Measurements from ENCODE around the gene NT5DC4.

NT5DC4 gene

DNA sequence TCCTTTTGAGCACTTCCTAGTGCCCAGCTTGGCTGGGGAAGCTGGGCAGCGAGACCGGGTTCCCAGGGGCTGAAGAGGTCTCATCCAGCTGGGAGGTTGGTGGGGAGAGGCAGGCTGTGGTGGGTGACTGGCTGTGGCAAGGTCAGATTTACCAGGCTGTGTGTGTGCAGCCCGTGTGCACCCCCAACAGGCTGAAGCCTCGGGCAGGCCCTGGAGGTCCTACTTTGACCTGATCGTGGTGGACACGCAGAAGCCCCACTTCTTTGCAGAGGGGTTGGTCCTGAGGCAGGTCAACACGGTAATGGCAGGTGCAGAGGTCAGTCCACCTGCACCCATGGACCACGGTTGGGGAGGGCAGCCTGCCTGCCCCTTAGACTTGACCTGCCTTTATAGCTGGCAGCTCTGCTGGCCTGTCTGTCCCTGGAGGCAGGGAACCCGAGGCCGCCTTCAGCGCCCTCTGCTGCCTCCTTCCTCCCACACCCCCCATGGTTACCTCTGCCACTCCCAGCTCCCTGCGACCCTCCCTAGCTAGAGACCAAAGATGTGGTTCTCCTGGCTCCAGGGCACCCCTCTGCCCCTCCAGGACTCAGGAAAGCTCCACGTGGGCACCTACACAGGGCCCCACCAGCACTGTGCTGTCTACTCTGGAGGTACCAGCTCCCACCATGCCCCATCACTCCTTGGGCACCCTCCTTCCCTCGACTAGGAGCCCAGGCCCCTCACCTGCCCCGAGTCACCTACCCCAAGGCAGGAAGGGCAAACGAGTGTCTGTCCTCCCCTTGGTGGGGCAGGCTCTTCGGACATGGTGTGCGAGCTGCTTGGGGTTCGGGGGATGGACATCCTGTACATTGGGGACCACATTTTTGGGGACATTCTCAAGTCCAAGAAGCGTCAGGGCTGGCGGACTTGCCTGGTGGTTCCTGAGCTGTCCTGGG lies 4.0 kb downstream of the NT5DC4 start:
- no peak for DNase-seq

DNA sequence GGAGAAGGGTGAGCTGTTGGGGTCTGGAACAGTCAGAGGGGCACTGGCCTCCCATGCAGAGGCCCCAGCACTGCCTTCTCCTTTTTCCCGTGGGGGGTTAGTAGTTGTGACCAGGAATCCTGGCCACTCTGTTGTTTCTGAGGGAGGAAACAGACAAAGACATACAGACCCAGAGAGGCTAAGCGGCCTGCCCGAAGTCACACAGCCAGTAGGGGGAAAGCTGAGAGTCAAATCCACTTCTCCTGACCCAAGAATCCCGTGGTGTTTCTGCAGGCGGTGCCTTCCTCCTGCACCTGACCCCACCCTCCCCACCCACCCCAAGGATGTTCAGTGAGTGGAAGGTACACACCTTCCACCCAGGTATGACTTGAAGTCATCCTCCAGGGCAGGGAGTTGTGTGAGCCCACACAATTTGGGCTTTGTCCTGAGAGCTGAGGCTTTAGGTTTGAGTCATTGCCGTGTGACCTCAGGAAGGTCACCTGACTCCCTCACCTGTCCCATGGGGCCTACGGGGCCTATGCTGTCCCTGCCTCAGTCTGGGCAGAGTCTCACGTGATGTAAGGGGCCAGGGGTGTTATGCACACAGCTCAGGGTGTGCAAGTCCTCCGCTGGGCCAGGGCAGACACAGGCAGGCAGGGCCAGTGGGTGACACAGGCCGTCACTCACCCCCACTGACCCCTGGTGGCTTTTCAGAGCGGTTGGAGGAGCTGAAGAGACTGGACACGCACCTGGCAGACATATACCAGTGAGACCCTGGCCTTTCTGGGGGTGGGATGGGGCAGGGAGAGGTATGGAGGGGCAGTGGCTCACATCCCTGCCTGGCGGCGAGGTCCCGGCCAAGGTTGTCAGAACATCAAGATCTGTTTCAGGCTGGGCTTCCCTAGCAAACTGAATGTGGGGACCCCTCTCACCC lies 5.0 kb downstream of the NT5DC4 start:
- DNase-seq = no peak

DNA sequence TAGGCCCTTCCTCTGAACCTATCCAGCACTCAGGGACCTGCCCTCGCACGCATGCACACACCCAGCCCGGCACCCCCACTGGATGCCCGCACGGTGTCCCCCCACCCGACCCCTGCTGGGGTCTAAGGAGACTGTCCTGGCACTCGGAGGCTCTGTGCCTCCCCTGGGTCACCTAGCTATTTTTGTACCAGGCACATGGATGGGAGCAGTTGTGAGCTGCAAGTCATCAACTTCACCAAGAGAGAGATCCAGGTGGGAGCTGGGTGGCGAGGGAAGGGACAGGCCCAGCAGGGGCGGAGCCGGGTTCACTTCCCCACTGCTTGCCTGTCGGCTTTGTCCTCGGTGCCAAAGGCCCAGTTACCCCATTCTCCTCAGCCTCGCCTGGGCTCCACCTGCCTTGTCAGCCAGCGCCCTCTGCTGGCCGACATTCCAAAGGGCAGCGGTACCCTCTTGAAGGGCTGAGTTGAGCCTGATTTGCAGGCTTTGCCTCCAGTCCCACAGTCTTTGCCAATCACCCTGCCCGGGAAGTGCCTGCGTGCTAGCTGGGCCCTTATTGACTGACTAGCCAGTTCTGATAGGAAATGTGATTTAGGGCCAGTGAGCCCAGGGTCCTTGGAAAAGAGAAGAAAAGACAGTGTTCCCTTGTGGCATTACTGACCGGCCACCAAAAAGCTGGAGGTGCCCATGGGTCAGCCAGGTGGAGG lies 5.8 kb downstream of the NT5DC4 start:
- DNase-seq = peak; percentile 81

DNA sequence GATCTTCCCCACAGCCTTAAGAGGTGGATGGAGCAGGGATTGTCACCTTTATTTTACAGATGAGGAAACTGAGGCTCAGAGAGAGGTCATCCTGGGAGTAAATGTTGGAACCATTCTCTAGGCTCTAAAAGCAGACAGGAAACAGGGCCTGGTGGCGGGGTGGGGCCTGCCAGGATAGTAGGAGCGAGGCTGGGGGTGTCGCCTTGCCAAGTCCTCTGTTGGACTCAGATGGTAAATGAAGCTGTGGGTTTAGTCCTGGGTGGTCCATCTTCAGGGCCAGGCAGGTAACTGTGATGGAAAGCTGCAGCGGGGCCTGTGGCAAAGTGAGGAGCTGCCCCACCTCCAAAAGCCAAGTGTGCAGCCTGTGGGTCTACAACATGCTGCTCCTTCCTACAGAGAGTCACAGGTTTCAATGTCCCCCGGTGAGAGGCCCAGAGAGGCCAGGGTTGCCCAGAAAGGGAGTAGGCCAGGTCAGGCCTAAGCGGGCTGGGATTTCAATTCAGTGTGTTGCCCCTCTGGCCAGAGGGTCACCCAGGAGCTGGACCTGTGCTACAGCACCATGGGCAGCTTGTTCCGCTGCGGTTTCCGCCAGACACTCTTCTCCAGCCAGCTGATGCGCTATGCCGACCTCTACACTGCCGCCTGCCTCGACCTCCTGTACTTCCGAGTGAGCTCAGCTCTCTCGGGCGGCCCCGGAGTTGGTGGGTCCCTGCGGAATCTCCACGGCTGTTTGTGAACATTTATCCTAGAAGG lies 6.6 kb downstream of the NT5DC4 start:
- DNase-seq = no peak

DNA sequence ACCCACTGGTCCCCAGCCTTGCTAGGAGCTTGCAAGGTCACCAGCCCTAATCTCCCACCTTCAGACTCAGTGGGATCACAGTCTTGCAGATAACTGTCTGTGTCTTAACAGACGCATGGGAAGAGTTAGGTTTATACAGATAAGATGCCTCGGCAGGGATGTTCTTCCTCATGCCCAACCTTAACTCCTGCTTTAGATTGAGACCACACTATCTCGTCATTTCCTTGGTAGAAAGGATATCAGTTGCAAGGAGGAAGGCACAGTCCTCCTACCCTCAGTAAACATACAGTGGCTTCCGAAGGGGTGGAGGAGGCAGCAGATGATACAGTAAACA lies 7.2 kb downstream of the NT5DC4 start:
- DNase-seq = no peak

DNA sequence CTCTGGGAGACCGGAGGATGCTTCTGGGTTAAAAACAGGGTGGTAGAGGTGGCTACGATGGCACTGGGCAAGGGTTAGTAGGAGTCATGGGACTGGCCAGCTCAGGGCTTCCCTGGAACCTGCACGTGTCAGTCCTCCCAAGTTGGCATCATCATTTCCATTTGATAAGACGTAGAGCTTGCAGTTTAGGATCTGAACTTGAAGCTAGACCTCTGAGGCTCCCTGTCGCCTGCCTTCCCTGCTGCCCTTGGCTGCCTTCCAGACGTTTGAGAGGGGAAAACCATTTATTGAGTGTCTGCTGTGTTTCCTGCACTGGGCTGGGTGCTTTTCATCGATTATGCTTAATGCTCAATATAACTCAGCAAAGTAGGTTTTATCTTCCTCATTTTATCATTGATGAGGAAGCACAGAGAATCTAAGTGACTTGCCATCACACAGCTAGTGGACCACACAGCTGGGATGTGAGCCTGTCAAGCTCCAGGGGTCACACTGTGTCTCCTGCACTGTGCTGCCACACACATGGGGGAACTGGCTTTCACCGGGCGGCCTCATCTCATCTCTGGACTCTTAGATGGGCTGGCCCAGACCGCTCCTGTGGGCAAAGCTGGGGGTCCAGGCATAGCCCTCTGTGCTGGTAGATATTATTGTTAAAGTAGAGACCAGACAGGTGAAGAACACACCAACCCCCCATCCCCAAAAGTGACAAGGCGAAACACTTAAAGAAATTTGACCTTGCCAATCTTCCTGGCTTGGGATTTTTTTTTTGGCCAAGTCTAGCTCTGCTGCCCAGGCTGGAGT lies 7.8 kb downstream of the NT5DC4 start:
- DNase-seq = no peak

DNA sequence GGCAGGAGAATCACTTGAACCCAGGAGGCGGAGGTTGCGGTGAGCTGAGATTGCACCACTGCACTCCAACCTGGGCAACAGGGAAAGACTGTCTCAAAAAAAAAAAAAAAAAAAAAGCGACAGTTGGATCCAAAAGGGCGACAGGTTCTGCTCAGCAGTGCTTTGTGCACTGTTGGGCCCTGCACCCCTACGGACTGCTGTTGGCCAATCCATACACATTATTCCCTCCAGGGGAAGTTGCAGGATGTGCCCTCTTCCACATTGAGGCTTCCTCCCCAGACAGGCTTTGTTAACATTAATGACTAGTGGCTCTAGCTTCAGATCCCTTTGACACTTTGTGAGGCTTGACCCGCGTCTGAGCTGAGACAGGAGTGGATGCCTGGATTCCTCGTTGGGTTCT lies 9.4 kb downstream of the NT5DC4 start:
- no peak for DNase-seq

DNA sequence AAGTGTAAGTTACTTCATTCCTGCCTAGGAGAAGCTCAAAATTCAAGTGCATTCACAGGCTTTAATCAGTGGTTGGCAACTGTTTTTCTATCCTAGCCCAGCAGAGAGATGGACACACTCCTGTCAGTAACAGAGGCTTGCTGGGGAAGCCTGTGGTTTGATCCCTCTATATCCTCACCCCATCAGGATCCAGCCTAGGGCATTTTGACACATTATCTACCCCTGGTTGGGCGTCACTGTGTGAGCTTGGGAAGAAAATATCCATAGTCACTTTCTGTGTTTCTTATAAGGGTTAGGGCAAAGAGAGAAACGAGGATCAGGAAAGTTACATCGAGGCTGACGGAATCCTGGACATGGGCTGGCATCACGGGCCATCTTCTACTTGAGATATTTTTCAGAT lies 10.0 kb downstream of the NT5DC4 start:
- no peak for DNase-seq

DNA sequence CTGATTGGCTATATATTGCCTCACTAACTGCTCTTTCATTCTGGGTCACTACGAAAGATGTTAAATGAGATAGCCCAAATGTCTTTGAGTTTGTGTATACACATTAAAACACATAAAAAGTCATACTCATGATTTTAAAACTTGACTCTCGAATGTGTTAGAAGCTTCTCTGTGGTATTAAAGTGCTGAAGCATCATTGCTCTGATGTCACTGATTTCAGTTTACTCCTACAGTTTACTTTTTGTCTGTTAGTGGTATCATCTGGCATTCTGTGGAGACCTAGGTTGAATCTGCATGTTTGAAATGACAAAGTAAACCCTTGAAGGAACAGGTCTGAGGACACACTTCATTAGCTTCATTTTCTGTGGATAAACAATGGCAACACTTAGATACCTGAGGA lies 10.7 kb downstream of the NT5DC4 start:
- no peak for DNase-seq

DNA sequence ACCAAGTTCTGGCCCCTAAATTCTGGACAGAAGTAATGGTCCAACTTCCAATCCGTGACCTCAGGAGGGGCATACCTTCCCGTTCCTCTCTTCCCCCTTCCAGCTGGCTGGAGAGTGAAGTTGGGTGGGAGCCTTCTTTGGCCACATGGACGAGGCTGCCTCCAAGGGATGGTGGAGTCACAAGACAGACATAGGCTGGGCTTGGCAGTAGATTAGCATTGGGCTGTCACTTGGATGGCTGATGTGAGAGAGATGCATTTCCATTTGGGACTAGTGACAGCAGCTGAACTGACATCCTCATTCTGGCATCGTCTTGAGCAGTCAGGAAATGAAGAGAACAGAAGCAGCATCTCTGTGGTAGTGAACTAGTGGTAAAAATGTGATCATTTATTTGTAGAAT lies 12.6 kb downstream of the NT5DC4 start:
- no peak for DNase-seq

DNA sequence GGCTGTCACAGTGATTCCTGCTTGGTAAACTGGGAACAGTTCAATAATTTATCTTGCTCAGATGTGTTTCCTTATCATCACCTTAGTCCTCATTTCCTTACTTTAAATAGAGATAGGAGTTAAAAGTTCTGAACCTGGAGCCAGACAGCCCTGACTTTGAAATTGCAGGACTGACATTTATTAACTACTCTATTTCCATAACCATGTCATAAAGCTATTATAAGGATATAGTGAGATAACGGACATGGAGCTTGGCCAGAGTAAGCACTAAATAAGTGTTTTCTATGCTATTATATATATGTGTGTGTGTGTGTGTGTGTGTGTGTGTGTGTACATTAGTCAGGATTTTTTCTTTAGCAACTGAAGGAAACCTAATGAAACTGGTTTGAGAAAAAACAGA lies 13.1 kb downstream of the NT5DC4 start:
- no peak for DNase-seq

DNA sequence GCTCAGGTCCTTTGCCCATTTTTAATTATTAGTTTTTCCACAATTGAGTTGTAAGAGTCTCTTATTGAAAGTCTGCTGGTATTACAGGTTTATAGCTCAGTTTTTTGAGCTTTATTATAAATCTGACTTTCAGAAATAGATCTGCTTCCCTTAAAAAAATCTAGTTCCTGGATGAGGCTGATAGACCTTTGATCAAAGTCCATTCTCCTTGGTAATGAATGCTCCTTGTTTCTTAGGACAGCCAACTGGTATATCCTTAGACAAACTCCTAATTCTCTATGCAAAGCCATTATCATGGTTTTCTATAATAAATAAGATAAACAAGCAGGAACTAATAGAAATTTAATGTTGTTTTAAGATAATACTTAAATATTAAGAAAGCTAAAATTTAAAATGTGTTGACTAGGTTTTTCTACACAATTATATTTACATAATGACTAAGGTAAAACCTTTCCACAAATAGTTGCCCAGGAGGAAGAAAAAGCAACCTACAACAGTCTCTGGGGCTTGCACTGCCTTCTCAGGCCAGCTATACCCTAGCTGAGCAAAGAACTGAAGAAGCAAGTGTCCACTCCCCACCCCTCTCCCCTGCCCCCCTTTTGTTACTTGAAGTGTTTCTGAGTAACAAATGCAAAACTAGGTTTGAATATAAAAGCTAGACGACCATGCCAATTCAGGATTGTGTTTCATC lies 16.9 kb downstream of the NT5DC4 start:
- DNase-seq = no peak

DNA sequence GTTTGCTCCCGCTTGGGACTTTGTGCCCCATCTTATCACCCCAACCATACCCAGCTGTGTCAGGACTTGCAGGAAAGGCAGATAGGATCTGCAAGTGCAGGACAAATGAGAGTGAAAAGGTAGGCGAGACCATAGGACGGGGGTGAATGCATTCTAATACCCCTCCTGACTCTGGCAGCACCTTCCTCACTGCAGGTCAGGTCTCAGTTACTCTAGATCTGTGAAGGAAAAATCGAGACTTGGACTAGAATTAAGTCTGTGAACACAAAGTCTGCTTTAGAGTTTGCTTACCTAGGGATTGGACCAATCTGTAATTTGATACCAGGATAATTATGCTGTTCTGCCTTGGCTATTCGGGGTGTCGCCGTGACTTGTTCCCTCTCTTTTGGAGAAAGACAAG lies 19.7 kb downstream of the NT5DC4 start:
- no peak for DNase-seq

DNA sequence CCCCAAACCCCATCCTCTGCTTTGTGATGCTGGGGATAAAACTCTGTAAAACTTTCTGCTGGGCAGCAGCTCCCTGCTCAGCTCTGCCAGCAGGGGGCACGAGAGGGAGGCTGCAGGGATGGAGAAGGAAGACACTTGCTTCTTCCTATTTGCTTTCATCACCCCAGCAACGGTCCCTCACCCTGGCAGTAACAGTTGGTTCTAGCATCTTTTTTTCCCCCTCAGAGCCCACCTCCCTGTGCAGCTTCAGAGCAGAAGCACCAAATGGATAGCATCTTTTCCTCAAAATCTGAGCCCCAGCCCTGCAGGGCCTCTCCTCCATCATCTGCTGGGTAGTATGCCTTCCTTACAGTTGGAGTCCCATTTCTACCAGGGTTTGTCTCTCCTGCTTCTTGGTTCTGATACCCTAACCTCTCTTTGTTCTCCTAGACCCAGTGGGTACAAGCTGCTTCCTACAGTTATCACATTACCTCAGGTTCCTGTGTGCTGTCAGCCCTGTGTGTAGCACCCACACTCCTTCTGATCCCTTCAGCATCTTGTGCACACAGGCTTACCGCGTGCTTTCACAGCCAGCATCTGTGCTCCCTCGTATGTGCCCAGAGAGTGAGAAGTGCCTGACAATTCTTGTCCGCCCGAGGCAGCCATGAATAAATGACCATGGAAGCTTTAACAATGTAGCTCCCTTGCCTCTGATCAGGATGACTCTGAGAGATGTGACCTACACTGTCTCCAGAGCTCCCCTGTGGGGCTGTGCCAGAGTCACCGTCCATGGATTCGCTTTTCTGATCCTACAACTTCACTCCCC lies 29.1 kb downstream of the NT5DC4 start:
- DNase-seq = peak; percentile 28

DNA sequence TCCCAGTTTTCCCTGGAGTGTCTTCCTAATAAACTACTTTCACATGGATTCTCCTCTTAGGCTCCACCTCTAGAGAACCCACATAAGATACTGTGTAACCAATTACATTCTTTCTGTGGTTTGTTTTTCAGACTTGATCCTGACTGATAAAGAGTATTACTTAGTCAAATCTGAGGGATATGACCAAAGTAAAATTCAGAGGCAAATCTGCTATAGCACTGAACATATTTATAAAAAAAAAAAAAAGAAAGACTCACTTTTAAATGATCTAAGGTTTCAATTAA lies 29.7 kb downstream of the NT5DC4 start:
- DNase-seq = no peak

DNA sequence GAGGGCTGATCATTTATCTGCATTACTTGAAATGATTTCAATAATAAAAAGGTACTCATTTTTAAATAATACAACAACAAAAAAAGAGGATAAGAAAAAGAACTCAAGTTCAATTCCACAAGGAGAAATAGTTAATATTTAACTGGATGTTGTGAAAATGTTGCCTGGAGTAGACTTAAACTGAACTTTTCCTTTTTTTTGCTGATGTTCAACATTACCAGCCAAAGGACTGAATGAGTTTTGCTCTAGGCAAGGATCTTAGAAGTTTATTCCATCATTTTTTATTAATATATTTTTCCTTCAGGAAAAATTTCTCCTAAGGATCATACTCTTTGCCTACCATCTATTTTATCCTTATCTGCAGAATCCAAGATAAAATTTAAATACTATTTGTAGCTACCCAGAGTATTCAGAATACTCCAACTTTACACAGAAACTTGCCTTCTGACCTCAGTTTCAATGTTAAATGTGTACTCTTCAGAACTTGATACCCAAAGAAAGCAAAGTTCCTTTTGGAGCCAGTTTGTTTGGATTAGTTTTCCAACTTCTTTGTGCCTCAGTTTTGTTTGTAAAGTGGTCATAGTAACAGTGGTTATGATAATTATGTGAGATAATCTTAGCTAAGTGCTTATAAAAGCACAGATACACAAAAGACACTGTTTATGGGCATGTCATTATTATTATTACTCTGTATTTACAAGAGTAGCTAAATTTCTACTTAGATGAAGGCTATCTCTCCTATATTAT lies 30.8 kb downstream of the NT5DC4 start:
- no peak for DNase-seq

DNA sequence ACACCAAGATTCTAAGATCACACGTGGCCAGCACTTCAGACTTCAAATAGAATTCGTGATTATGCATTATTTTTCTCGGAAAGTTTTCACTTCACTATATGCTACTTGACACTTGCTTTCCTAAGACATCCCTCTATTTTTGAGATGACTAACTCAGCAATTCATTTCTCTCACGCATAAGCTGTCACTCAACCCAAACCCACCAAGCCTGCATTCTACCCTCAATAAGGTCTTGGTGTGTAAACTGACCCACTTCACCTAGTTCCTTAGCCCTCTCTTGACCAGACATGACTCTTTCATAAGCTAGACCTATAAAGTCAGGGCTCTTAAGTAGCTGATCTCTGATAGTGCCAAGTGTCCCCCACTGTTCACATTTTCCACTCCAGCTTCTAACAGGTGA lies 31.8 kb downstream of the NT5DC4 start:
- DNase-seq = no peak

DNA sequence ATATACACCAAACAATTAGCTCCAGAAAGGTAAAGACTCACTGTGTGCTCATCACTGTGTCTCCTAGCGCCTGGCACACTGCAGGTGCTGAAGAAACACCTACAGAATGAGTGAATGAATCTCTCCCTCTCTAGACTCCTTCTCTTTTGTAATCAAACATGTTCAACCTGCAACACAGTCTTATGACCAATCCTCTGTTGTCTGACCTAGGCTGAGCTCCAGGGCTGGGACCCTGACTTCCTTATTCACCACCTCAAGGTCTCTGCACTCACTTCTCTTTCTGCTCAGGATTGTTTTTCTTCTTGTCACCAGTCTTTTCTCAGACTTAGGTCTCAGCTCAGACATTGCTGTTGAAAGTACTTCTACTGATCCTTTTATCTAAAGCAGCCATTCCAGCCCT lies 33.7 kb downstream of the NT5DC4 start:
- DNase-seq = no peak

DNA sequence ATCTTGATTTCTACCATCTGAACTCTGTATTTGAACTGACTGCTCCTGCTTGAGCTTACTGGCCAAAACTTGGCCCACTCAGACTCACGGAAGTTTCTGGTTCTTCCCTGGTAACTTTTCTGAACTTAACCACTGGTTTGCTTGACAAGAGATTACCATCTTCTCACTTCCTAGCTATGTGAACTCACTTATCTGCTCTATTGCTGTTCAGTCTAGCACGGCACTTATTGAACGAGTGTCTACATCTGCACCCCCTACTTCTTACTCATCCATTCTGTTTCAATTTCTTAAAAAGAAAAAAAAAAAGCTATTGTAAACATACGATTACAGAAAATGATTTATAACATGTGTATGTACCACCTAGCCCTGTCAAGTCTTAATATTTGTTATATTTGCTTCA lies 34.6 kb downstream of the NT5DC4 start:
- no peak for DNase-seq

DNA sequence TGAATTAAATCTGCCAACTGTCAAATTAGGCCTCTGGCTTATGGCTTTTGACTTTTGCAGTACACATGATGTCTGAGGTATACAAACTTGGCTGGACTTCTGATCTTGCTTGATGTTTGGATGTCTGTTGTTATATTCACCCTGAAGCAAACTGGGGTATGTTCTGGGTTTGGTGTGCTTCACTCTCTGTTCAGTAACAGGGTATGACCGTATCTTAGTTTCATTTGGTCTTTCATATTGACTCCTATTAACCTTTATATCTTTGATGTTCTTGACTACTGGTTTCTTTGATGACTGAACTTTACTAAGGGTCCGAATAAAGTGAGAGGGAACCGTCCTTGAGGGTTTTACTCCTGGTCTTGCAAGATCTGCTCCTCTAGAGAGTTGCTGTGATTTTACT lies 35.4 kb downstream of the NT5DC4 start:
- DNase-seq = no peak
